ENCODE data around the gene ROCK2.

Gene ROCK2

GRCh38 chr2:11187731-11188130 is 156.7 kb downstream of the ROCK2 start:
- peaks cover 26 to 42% of the 10 kb centered on the region in 2 experiments for H3K36me3 ChIP-seq (ENCODE audit: control insufficient read depth in 2 of 2, insufficient read depth in 1 of 2, low read length in 2 of 2)
- CTCF ChIA-PET: interaction anchor here (0.6 to 2.4 kb wide), 2 partner anchors 11 to 56 kb away, joined by 3 to 7 read pairs; no protein-coding TSS in a partner anchor
- POLR2A ChIA-PET: no interaction called here
- no peak overlapping the region for H3K27ac ChIP-seq (ENCODE audit: extremely low read depth, low read depth, low read length)
- no peaks in the 10 kb centered on the region for H3K9me3 ChIP-seq (ENCODE audit: control insufficient read depth, insufficient read depth, low read depth, low read length)
- H3K4me1 ChIP-seq (ENCODE audit: control insufficient read depth, insufficient read depth, low read length): no peaks in the 10 kb centered on the region
- no peak overlapping the region for H3K4me3 ChIP-seq (ENCODE audit: low read depth, low read length)
- TF ChIP-seq ZNF335 (tag by site-specific recombination; conservative IDR thresholded peaks at IDR 0.05): no peak
- TF ChIP-seq ZNF19 (tag by site-specific recombination; IDR thresholded peaks at IDR 0.05; ENCODE audit: low read depth): no peak
- no peak for TF ChIP-seq KLF10 (tag by site-specific recombination; IDR thresholded peaks at IDR 0.05)
- TF ChIP-seq GLIS1 (tag by site-specific recombination; IDR thresholded peaks at IDR 0.05): no peak
- TF ChIP-seq ZFP37 (tag by site-specific recombination; IDR thresholded peaks at IDR 0.05): no peak
- no peak for TF ChIP-seq ZNF121 (tag by site-specific recombination; IDR thresholded peaks at IDR 0.05)
- TF ChIP-seq ZFP69B (tag by site-specific recombination; IDR thresholded peaks at IDR 0.05): no peak

GRCh38 chr2:11187083-11187619 is 157.3 kb downstream of the ROCK2 start:
- no peaks in the 10 kb centered on the region for H3K9me3 ChIP-seq (ENCODE audit: control insufficient read depth, insufficient read depth, low read depth, low read length)
- no peak overlapping the region for H3K4me3 ChIP-seq (ENCODE audit: low read depth, low read length)
- POLR2A ChIA-PET: no interaction called here
- peaks cover 20 to 36% of the 10 kb centered on the region in 2 experiments for H3K36me3 ChIP-seq (ENCODE audit: control insufficient read depth in 2 of 2, insufficient read depth in 1 of 2, low read length in 2 of 2)
- CTCF ChIA-PET: interaction anchor here (0.6 to 2.4 kb wide), 2 partner anchors 11 to 55 kb away, joined by 3 to 7 read pairs; no protein-coding TSS in a partner anchor
- no peak overlapping the region for H3K27ac ChIP-seq (ENCODE audit: extremely low read depth, low read depth, low read length)
- no peaks in the 10 kb centered on the region for H3K4me1 ChIP-seq (ENCODE audit: control insufficient read depth, insufficient read depth, low read length)
- TF ChIP-seq ZNF221 (tag by site-specific recombination; IDR thresholded peaks at IDR 0.05; ENCODE audit: borderline replicate concordance): no peak
- no peak for TF ChIP-seq ZNF571 (tag by site-specific recombination; IDR thresholded peaks at IDR 0.05)
- no peak for TF ChIP-seq ZBTB26 (tag by site-specific recombination; optimal IDR thresholded peaks at IDR 0.05)
- TF ChIP-seq KLF7 (tag by site-specific recombination; IDR thresholded peaks at IDR 0.05; ENCODE audit: borderline replicate concordance): no peak
- no peak for TF ChIP-seq ZBTB49 (tag by site-specific recombination; IDR thresholded peaks at IDR 0.05; ENCODE audit: low read depth)
- no peak for TF ChIP-seq ZNF785 (tag by site-specific recombination; IDR thresholded peaks at IDR 0.05)
- no peak for TF ChIP-seq REPIN1 (tag by site-specific recombination; IDR thresholded peaks at IDR 0.05; ENCODE audit: low read depth)
- TF ChIP-seq SCRT2 (tag by site-specific recombination; IDR thresholded peaks at IDR 0.05): no peak
- no peak for TF ChIP-seq ZSCAN16 (tag by site-specific recombination; IDR thresholded peaks at IDR 0.05)
- no peak for TF ChIP-seq ZBTB1 (tag by site-specific recombination; IDR thresholded peaks at IDR 0.05)
- TF ChIP-seq ZFP69B (tag by site-specific recombination; IDR thresholded peaks at IDR 0.05): no peak
- TF ChIP-seq ZNF449 (tag by site-specific recombination; IDR thresholded peaks at IDR 0.05): no peak
- TF ChIP-seq ZNF404 (tag by site-specific recombination; IDR thresholded peaks at IDR 0.05): no peak
- TF ChIP-seq SP7 (tag by site-specific recombination; IDR thresholded peaks at IDR 0.05): no peak
- no peak for TF ChIP-seq ZNF610 (tag by site-specific recombination; IDR thresholded peaks at IDR 0.05; ENCODE audit: borderline replicate concordance)
- TF ChIP-seq ZNF580 (tag by site-specific recombination; IDR thresholded peaks at IDR 0.05): no peak
- TF ChIP-seq ZNF311 (tag by site-specific recombination; IDR thresholded peaks at IDR 0.05; ENCODE audit: borderline replicate concordance): no peak
- TF ChIP-seq ZNF140 (tag by site-specific recombination; IDR thresholded peaks at IDR 0.05): no peak
- no peak for TF ChIP-seq ZBTB21 (tag by site-specific recombination; IDR thresholded peaks at IDR 0.05)

All from HEK293 (cell line).